ENCODE data around the gene IQCE.

The IQCE gene

GRCh38 chr7:2523461-2523936, 35.3 kb upstream of the IQCE start:
- H3K27ac ChIP-seq, result no peak overlapping the region
- TF ChIP-seq CTCF (IDR thresholded peaks at IDR 0.05; ENCODE audit: low read depth, low read length, missing control alignments), result no peak
- H3K27me3 ChIP-seq (replicated peaks), result no peaks in the 10 kb centered on the region
- H3K36me3 ChIP-seq (replicated peaks), result peaks cover 11% of the 10 kb centered on the region
- peak overlapping the region; percentile 29 for H3K4me3 ChIP-seq (ENCODE audit: low read depth, low read length)
- no peak for DNase-seq
- in situ Hi-C loops (cut with HindIII; ENCODE audit: low pct_ligation_motif_present, low sequenced_read_pairs), result no loop called here

GRCh38 chr7:2523941-2524807, 34.6 kb upstream of the IQCE start:
- in situ Hi-C loops (cut with HindIII; ENCODE audit: low pct_ligation_motif_present, low sequenced_read_pairs), result no loop called here
- TF ChIP-seq CTCF (IDR thresholded peaks at IDR 0.05; ENCODE audit: low read depth, low read length, missing control alignments), result no peak
- Histone ChIP-seq H3K36me3 (replicated peaks) (peaks cover 13% of the 10 kb centered on the region), H3K4me3 (ENCODE audit: low read depth, low read length) (peak overlapping the region; percentile 24), H3K27ac (no peak overlapping the region), H3K27me3 (replicated peaks) (no peaks in the 10 kb centered on the region)
- no peak for DNase-seq

GRCh38 chr7:2524808-2525657, 33.7 kb upstream of the IQCE start:
- no peak overlapping the region for H3K27ac ChIP-seq
- H3K4me3 ChIP-seq (ENCODE audit: low read depth, low read length), result no peak overlapping the region
- in situ Hi-C loops (cut with HindIII; ENCODE audit: low pct_ligation_motif_present, low sequenced_read_pairs), result no loop called here
- TF ChIP-seq CTCF (IDR thresholded peaks at IDR 0.05; ENCODE audit: low read depth, low read length, missing control alignments), result no peak
- H3K36me3 ChIP-seq (replicated peaks), result peaks cover 13% of the 10 kb centered on the region
- DNase-seq, result no peak
- H3K27me3 ChIP-seq (replicated peaks), result no peaks in the 10 kb centered on the region

- H3K27me3 ChIP-seq (replicated peaks), result no peaks in the 10 kb centered on the region
- no peak for TF ChIP-seq CTCF (IDR thresholded peaks at IDR 0.05; ENCODE audit: low read depth, low read length, missing control alignments)
- no peak overlapping the region for H3K27ac ChIP-seq
- peaks cover 13% of the 10 kb centered on the region for H3K36me3 ChIP-seq (replicated peaks)
- no peak for DNase-seq
- in situ Hi-C loops (cut with HindIII; ENCODE audit: low pct_ligation_motif_present, low sequenced_read_pairs), result no loop called here
- no peak overlapping the region for H3K4me3 ChIP-seq (ENCODE audit: low read depth, low read length)
Observed at GRCh38 chr7:2525658-2526630, 32.8 kb upstream of the IQCE start.
